IMR-90 (cell line): ENCODE data around the gene CKAP2L. TPM values are rescaled to one million over a fixed set of nuclear protein-coding genes. Genes with fewer than 3 reads are reported as not detected.
A peak's percentile ranks its signal among the peaks of the same experiment; 100 is the strongest.

Experiments
- ATAC-seq: fragments of 200-7000 bp; cut with Tn5 transposase; 2 replicates; pipeline ENCODE4 v1.9.1; 2020; ENCODE audit warnings: low read depth, mild to moderate bottlenecking, moderate library complexity
- BruUV-seq: library from RNA; stranded (reverse); fragments of 400-500 nt; replicated peaks from 2 replicates; lab custom pipeline; 2021; lab: Mats Ljungman, UMichigan
- CTCF ChIA-PET: fragments of 300-600 bp; formaldehyde crosslinking; extraction: SDS; loops from one replicate; lab custom pipeline; 2021; ENCODE audit warnings: antibody characterized with exemption; lab: Yijun Ruan, JAX
- POLR2A ChIA-PET: fragments of 300-600 bp; sonication (Branson Sonifier 250); formaldehyde crosslinking; loops from one replicate; lab custom pipeline; 2022; ENCODE audit warnings: antibody characterized with exemption; ENCODE audit not compliant: unreplicated experiment; lab: Charles Lee
- DNase-seq: peaks from one replicate; pipeline ENCODE4 v3.0.0; 2013
- H2AFZ ChIP-seq: replicated peaks from 2 replicates; pipeline ENCODE3; 2013; ENCODE audit warnings: low read length, mild to moderate bottlenecking; ENCODE audit not compliant: poor library complexity
- H2AK5ac ChIP-seq: 2 replicates; pipeline ENCODE4 v1.6.1; 2013; ENCODE audit warnings: low read depth, low read length, inconsistent platforms
- H2AK9ac ChIP-seq: replicated peaks from 2 replicates; pipeline ENCODE3; 2013; ENCODE audit warnings: mild to moderate bottlenecking, low read depth, low read length, moderate library complexity; ENCODE audit not compliant: poor library complexity
- H2BK120ac ChIP-seq: 2 replicates; pipeline ENCODE4 v1.6.1; 2013; ENCODE audit warnings: low read depth, low read length, inconsistent platforms
- H2BK15ac ChIP-seq: 3 replicates; pipeline ENCODE4 v1.6.1; 2013; ENCODE audit warnings: low read depth, low read length, inconsistent platforms
- H2BK20ac ChIP-seq: 2 replicates; pipeline ENCODE4 v1.6.1; 2013; ENCODE audit warnings: low read depth, mild to moderate bottlenecking, inconsistent platforms, low read length, moderate library complexity
- H2BK5ac ChIP-seq: 2 replicates; pipeline ENCODE4 v1.6.1; 2013; ENCODE audit warnings: mild to moderate bottlenecking, low read depth, low read length, inconsistent platforms; ENCODE audit not compliant: poor library complexity, severe bottlenecking
- H3K14ac ChIP-seq: replicated peaks from 2 replicates; pipeline ENCODE4 v1.6.1; 2013; ENCODE audit warnings: low read depth, low read length, inconsistent platforms
- H3K18ac ChIP-seq: 2 replicates; pipeline ENCODE4 v1.6.1; 2013; ENCODE audit warnings: low read depth, low read length, control low read depth
- H3K23ac ChIP-seq: 2 replicates; pipeline ENCODE4 v1.6.1; 2013; ENCODE audit warnings: low read depth, low read length, inconsistent platforms
- H3K27ac ChIP-seq: 2 replicates; pipeline ENCODE4 v1.5.1; 2013; ENCODE audit warnings: mild to moderate bottlenecking, control low read depth, low read length; ENCODE audit not compliant: insufficient read depth
- H3K27me3 ChIP-seq: 2 replicates; pipeline ENCODE4 v1.6.1; 2013; ENCODE audit warnings: low read length; ENCODE audit not compliant: control insufficient read depth, insufficient read depth
- H3K36me3 ChIP-seq: 2 replicates; pipeline ENCODE4 v1.6.1; 2013; ENCODE audit warnings: low read length, mixed read lengths; ENCODE audit not compliant: control insufficient read depth, insufficient read depth
- H3K4ac ChIP-seq: 2 replicates; pipeline ENCODE4 v1.6.1; 2013; ENCODE audit warnings: low read depth, low read length, inconsistent platforms
- H3K4me1 ChIP-seq: 2 replicates; pipeline ENCODE4 v1.6.1; 2013; ENCODE audit warnings: low read length, mixed read lengths; ENCODE audit not compliant: control insufficient read depth, insufficient read depth
- H3K4me2 ChIP-seq: 2 replicates; pipeline ENCODE4 v1.6.1; 2013; ENCODE audit warnings: low read depth, mild to moderate bottlenecking, control low read depth, low read length, moderate library complexity
- H3K4me3 ChIP-seq: 2 replicates; pipeline ENCODE4 v1.5.1; 2013; ENCODE audit warnings: low read depth, mild to moderate bottlenecking, control low read depth, low read length, moderate library complexity; ENCODE audit not compliant: insufficient read depth
- H3K56ac ChIP-seq: 2 replicates; pipeline ENCODE4 v1.6.1; 2013; ENCODE audit warnings: low read length, inconsistent platforms; ENCODE audit not compliant: insufficient read depth; ENCODE audit errors: extremely low read depth
- H3K79me1 ChIP-seq, 2 experiments: 2 replicates each; pipeline ENCODE4 v1.6.1; 2013; ENCODE audit warnings: low read length in 2 of 2, inconsistent platforms in 1 of 2, low read depth in 1 of 2
- H3K9ac ChIP-seq: 2 replicates; pipeline ENCODE4 v1.6.1; 2013; ENCODE audit warnings: low read depth, low read length, control low read depth
- H3K9me1 ChIP-seq: 2 replicates; pipeline ENCODE4 v1.6.1; 2013; ENCODE audit warnings: low read length, inconsistent platforms; ENCODE audit not compliant: insufficient read depth
- H3K9me3 ChIP-seq: 2 replicates; pipeline ENCODE4 v1.6.1; 2013; ENCODE audit warnings: low read length; ENCODE audit not compliant: control insufficient read depth, insufficient read depth
- H4K20me1 ChIP-seq: 2 replicates; pipeline ENCODE4 v1.6.1; 2013; ENCODE audit warnings: low read length, inconsistent platforms; ENCODE audit not compliant: insufficient read depth
- H4K5ac ChIP-seq: 2 replicates; pipeline ENCODE4 v1.6.1; 2013; ENCODE audit warnings: mild to moderate bottlenecking, low read depth, low read length, control low read depth
- H4K8ac ChIP-seq, 2 experiments: 2 replicates each; pipeline ENCODE4 v1.6.1; 2013; ENCODE audit warnings: low read depth in 2 of 2, low read length in 2 of 2, control low read depth in 1 of 2, inconsistent platforms in 1 of 2
- H4K91ac ChIP-seq: 2 replicates; pipeline ENCODE4 v1.6.1; 2013; ENCODE audit warnings: low read depth, low read length, inconsistent platforms; ENCODE audit not compliant: insufficient read depth
- BHLHE40 ChIP-seq: fragments of 150-350 bp; IDR thresholded peaks from 2 replicates; pipeline ENCODE4 v1.6.1; 2016; ENCODE audit warnings: mild to moderate bottlenecking, low read depth, low read length
- CEBPB ChIP-seq: IDR thresholded peaks from 2 replicates; pipeline ENCODE4 v1.6.1; 2012; ENCODE audit warnings: low read depth, low read length, improper control_type of control experiment
- CHD1 ChIP-seq: IDR thresholded peaks from 2 replicates; pipeline ENCODE4 v1.6.1; 2012; ENCODE audit warnings: low read depth, low read length, improper control_type of control experiment
- FOS ChIP-seq: fragments of 150-350 bp; IDR thresholded peaks from 2 replicates; pipeline ENCODE4 v1.6.1; 2016; ENCODE audit warnings: low read depth, low read length
- MAFK ChIP-seq: IDR thresholded peaks from 2 replicates; pipeline ENCODE4 v1.6.1; 2012; ENCODE audit warnings: low read depth, low read length, improper control_type of control experiment
- MAZ ChIP-seq: IDR thresholded peaks from 2 replicates; pipeline ENCODE4 v1.6.1; 2012; ENCODE audit warnings: low read depth, mild to moderate bottlenecking, low read length, improper control_type of control experiment, moderate library complexity, borderline replicate concordance
- MXI1 ChIP-seq: IDR thresholded peaks from 2 replicates; pipeline ENCODE4 v1.6.1; 2012; ENCODE audit warnings: low read depth, mild to moderate bottlenecking, low read length, moderate library complexity, borderline replicate concordance
- NFE2L2 ChIP-seq: fragments of 150-350 bp; IDR thresholded peaks from 2 replicates; pipeline ENCODE4 v1.6.1; 2016; ENCODE audit warnings: low read depth, mild to moderate bottlenecking, low read length
- POLR2A ChIP-seq: IDR thresholded peaks from 2 replicates; pipeline ENCODE4 v1.6.1; 2012; ENCODE audit warnings: mild to moderate bottlenecking, low read depth, low read length
- RAD21 ChIP-seq: IDR thresholded peaks from 2 replicates; pipeline ENCODE4 v1.6.1; 2012; ENCODE audit warnings: low read length, improper control_type of control experiment
- RCOR1 ChIP-seq: IDR thresholded peaks from 2 replicates; pipeline ENCODE4 v1.6.1; 2012; ENCODE audit warnings: mild to moderate bottlenecking, low read length, improper control_type of control experiment; ENCODE audit not compliant: insufficient replicate concordance
- RFX5 ChIP-seq: IDR thresholded peaks from 2 replicates; pipeline ENCODE4 v1.8.0; 2012; ENCODE audit warnings: low read depth, mild to moderate bottlenecking, low read length, moderate library complexity
- SMC3 ChIP-seq: fragments of 150-350 bp; IDR thresholded peaks from 2 replicates; pipeline ENCODE4 v1.6.1; 2016; ENCODE audit warnings: low read depth, mild to moderate bottlenecking, antibody characterized with exemption, low read length, moderate library complexity
- WGBS, 2 experiments: methylation state at CpG; one replicate each; pipeline versions ENCODE4 v1.1.5 to v1.1.7; 2013; ENCODE audit warnings: missing lambda C conversion rate in 2 of 2; ENCODE audit not compliant: insufficient read length in 1 of 2; ENCODE audit errors: extremely low coverage in 2 of 2; 5-methylcytosine and 5-hydroxymethylcytosine counted together
- dilution Hi-C: fragments of 300-500 bp; cut with HindIII; formaldehyde crosslinking; loops from one replicate; pipeline ENCODE4 v1.14.3; 2018; ENCODE audit warnings: low sequenced_read_pairs; ENCODE audit not compliant: unreplicated experiment
- in situ Hi-C: fragments of 300-500 bp; cut with MboI; formaldehyde crosslinking; loops from 3 replicates; pipeline ENCODE4 v1.14.3; 2019; ENCODE audit warnings: low sequenced_read_pairs, inconsistent platforms, mixed read lengths
- intact Hi-C: fragments of 100-400 bp; cut with micrococcal nuclease; formaldehyde crosslinking; loops from 2 replicates; pipeline ENCODE4 v1.10.0; 2022
- polyA plus RNA-seq, 3 experiments: library from polyadenylated mRNA; depleted of rRNA; stranded (reverse); fragments of >200 nt; gene quantifications; 2 replicates each; pipeline ENCODE4 v1.2.3, GENCODE V29; 2012; ENCODE audit warnings: low replicate concordance in 1 of 3
- total RNA-seq: library from RNA; depleted of rRNA; stranded (reverse); fragments of >200 nt; gene quantifications from 2 replicates; pipeline ENCODE4 v1.2.3, GENCODE V29; 2012
- TF ChIP-seq, protein P1 (sequence below): fragments of 150-350 bp; IDR thresholded peaks from 2 replicates; pipeline ENCODE4 v1.6.1; 2017; ENCODE audit warnings: mild to moderate bottlenecking, antibody characterized with exemption, low read length, low read depth
- TF ChIP-seq, protein P2 (sequence below): fragments of 150-350 bp; IDR thresholded peaks from 2 replicates; pipeline ENCODE4 v1.6.1; 2016; ENCODE audit warnings: low read depth, mild to moderate bottlenecking, low read length, moderate library complexity, borderline replicate concordance
- TF ChIP-seq, protein P3 (sequence below): conservative IDR thresholded peaks from 2 replicates; pipeline ENCODE4 v1.5.1; 2012; ENCODE audit warnings: mild to moderate bottlenecking, low read depth, low read length, improper control_type of control experiment

CKAP2L gene
- total and polyA plus RNA-seq, 2 of the 4 experiments (the other 2 are of a cell fraction) = 6.4 to 9.9 TPM

DNA sequence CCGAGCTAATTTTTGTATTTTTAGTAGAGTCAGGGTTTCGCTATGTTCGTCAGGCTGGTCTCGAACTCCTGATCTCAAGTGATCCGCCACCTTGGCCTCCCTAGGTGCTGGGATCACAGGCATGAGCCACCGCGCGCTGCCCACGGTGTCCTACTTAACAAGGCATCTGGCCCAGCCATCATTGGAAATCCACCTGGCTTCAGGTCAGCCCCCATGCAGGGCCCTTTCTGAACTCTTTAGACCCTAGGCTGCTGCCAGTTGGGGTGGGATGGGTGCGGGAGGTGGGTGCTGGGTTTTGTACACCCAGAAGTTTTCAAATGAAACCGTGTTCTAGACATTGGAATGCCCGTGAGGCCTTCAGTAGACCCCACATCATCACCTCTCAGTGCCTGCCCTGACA lies 70.2 kb downstream of the CKAP2L start:
- no peak overlapping the region for H3K27ac ChIP-seq
- H3K36me3 ChIP-seq = no peaks in the 10 kb centered on the region
- no peak overlapping the region for H2AK9ac ChIP-seq
- ChIA-PET CTCF (no interaction called here), POLR2A (no interaction called here)
- no peak overlapping the region for H3K9ac ChIP-seq
- peak overlapping the region; percentile 32 for H2BK120ac ChIP-seq
- H3K9me3 ChIP-seq = no peaks in the 10 kb centered on the region
- no TSS peak for BruUV-seq
- H2BK5ac ChIP-seq = no peak overlapping the region
- no peak overlapping the region for H3K4me3 ChIP-seq
- no peak overlapping the region for H2BK20ac ChIP-seq
- no peak overlapping the region for H3K23ac ChIP-seq
- in situ Hi-C loops (no loop called here), intact Hi-C loops (no loop called here), dilution Hi-C loops (no loop called here)
- H4K91ac ChIP-seq = no peak overlapping the region
- no peak overlapping the region for H2BK15ac ChIP-seq
- peaks cover 10% of the 10 kb centered on the region for H3K4me1 ChIP-seq
- H4K5ac ChIP-seq = no peak overlapping the region
- H4K20me1 ChIP-seq = no peaks in the 10 kb centered on the region
- WGBS, 2 experiments = 100% methylated on average over 5 of the region's 12 CpGs; no CpG with 5 or more reads in 1 of the 2 experiments
- ATAC-seq (no peak), DNase-seq (no peak)
- H3K18ac ChIP-seq = no peak overlapping the region
- no peak overlapping the region for H4K8ac ChIP-seq
- H3K4ac ChIP-seq = no peak overlapping the region
- H3K79me1 ChIP-seq = 0 out of 4 replicates have a peak, but pooled peaks cover 0 to 5% of the 10 kb centered on the region in 2 experiments
- peaks cover 23% of the 10 kb centered on the region for H3K9me1 ChIP-seq
- peak overlapping the region; percentile 35; the same call in 1 of the 2 replicates for H2AK5ac ChIP-seq
- H3K27me3 ChIP-seq = no peaks in the 10 kb centered on the region
- no peak overlapping the region for H3K4me2 ChIP-seq
- TF ChIP-seq, protein P1, sequence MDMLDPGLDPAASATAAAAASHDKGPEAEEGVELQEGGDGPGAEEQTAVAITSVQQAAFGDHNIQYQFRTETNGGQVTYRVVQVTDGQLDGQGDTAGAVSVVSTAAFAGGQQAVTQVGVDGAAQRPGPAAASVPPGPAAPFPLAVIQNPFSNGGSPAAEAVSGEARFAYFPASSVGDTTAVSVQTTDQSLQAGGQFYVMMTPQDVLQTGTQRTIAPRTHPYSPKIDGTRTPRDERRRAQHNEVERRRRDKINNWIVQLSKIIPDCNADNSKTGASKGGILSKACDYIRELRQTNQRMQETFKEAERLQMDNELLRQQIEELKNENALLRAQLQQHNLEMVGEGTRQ = no peak
- TF ChIP-seq RAD21 (no peak), CHD1 (no peak), FOS (no peak), RFX5 (no peak), POLR2A (no peak), MXI1 (no peak), RCOR1 (no peak), CEBPB (no peak), MAZ (no peak), MAFK (no peak), SMC3 (no peak), NFE2L2 (no peak), BHLHE40 (no peak)
- TF ChIP-seq, protein P2, sequence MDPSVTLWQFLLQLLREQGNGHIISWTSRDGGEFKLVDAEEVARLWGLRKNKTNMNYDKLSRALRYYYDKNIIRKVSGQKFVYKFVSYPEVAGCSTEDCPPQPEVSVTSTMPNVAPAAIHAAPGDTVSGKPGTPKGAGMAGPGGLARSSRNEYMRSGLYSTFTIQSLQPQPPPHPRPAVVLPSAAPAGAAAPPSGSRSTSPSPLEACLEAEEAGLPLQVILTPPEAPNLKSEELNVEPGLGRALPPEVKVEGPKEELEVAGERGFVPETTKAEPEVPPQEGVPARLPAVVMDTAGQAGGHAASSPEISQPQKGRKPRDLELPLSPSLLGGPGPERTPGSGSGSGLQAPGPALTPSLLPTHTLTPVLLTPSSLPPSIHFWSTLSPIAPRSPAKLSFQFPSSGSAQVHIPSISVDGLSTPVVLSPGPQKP = no peak
- TF ChIP-seq, protein P3, sequence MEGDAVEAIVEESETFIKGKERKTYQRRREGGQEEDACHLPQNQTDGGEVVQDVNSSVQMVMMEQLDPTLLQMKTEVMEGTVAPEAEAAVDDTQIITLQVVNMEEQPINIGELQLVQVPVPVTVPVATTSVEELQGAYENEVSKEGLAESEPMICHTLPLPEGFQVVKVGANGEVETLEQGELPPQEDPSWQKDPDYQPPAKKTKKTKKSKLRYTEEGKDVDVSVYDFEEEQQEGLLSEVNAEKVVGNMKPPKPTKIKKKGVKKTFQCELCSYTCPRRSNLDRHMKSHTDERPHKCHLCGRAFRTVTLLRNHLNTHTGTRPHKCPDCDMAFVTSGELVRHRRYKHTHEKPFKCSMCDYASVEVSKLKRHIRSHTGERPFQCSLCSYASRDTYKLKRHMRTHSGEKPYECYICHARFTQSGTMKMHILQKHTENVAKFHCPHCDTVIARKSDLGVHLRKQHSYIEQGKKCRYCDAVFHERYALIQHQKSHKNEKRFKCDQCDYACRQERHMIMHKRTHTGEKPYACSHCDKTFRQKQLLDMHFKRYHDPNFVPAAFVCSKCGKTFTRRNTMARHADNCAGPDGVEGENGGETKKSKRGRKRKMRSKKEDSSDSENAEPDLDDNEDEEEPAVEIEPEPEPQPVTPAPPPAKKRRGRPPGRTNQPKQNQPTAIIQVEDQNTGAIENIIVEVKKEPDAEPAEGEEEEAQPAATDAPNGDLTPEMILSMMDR = no peak
- no peak overlapping the region for H3K14ac ChIP-seq
- no peak overlapping the region for H3K56ac ChIP-seq
- H2AFZ ChIP-seq = no peak overlapping the region
